ENCODE data around the gene SEPTIN12. TPM values are rescaled to one million over a fixed set of nuclear protein-coding genes. Genes with fewer than 3 reads are reported as not detected.
A peak's percentile ranks its signal among the peaks of the same experiment; 100 is the strongest.

Gene SEPTIN12
- total RNA-seq, 1 donor from 2014 or later = not detected

GRCh38 chr16:4775005-4775404, 13.1 kb downstream of the SEPTIN12 start:
- Mint-ChIP-seq H3K36me3 (ENCODE audit: insufficient read depth) (no peaks in the 10 kb centered on the region), H3K4me3 (ENCODE audit: low read depth) (no peak overlapping the region), H3K4me1 (ENCODE audit: low read depth) (peaks cover 2% of the 10 kb centered on the region), H3K27me3 (no peaks in the 10 kb centered on the region), H3K27ac (no peak overlapping the region), H3K9me3 (ENCODE audit: low read depth) (no peaks in the 10 kb centered on the region)
- DNase-seq (ENCODE audit: low spot score, unreplicated experiment) = no peak
- TF ChIP-seq, protein P1, sequence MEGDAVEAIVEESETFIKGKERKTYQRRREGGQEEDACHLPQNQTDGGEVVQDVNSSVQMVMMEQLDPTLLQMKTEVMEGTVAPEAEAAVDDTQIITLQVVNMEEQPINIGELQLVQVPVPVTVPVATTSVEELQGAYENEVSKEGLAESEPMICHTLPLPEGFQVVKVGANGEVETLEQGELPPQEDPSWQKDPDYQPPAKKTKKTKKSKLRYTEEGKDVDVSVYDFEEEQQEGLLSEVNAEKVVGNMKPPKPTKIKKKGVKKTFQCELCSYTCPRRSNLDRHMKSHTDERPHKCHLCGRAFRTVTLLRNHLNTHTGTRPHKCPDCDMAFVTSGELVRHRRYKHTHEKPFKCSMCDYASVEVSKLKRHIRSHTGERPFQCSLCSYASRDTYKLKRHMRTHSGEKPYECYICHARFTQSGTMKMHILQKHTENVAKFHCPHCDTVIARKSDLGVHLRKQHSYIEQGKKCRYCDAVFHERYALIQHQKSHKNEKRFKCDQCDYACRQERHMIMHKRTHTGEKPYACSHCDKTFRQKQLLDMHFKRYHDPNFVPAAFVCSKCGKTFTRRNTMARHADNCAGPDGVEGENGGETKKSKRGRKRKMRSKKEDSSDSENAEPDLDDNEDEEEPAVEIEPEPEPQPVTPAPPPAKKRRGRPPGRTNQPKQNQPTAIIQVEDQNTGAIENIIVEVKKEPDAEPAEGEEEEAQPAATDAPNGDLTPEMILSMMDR (IDR thresholded peaks at IDR 0.05; ENCODE audit: unreplicated experiment) = no peak

GRCh38 chr16:4772351-4772750, 15.8 kb downstream of the SEPTIN12 start:
- Mint-ChIP-seq H3K4me1 (ENCODE audit: low read depth) (peaks cover 8% of the 10 kb centered on the region), H3K36me3 (ENCODE audit: insufficient read depth) (no peaks in the 10 kb centered on the region), H3K9me3 (ENCODE audit: low read depth) (no peaks in the 10 kb centered on the region), H3K4me3 (ENCODE audit: low read depth) (no peak overlapping the region), H3K27me3 (no peaks in the 10 kb centered on the region), H3K27ac (no peak overlapping the region)
- no peak for DNase-seq (ENCODE audit: low spot score, unreplicated experiment)
- TF ChIP-seq, protein P1 (IDR thresholded peaks at IDR 0.05; ENCODE audit: unreplicated experiment) = no peak

GRCh38 chr16:4771646-4772045, 16.5 kb downstream of the SEPTIN12 start:
- Mint-ChIP-seq H3K27ac (no peak overlapping the region), H3K36me3 (ENCODE audit: insufficient read depth) (no peaks in the 10 kb centered on the region), H3K9me3 (ENCODE audit: low read depth) (no peaks in the 10 kb centered on the region), H3K4me3 (ENCODE audit: low read depth) (no peak overlapping the region), H3K4me1 (ENCODE audit: low read depth) (peaks cover 10% of the 10 kb centered on the region), H3K27me3 (no peaks in the 10 kb centered on the region)
- DNase-seq (ENCODE audit: low spot score, unreplicated experiment) = no peak
- TF ChIP-seq, protein P1 (IDR thresholded peaks at IDR 0.05; ENCODE audit: unreplicated experiment) = no peak

GRCh38 chr16:4769306-4769638, 18.9 kb downstream of the SEPTIN12 start:
- Mint-ChIP-seq H3K27ac (no peak overlapping the region), H3K4me3 (ENCODE audit: low read depth) (peak overlapping the region; percentile 76), H3K36me3 (ENCODE audit: insufficient read depth) (no peaks in the 10 kb centered on the region), H3K4me1 (ENCODE audit: low read depth) (peaks cover 17% of the 10 kb centered on the region), H3K27me3 (no peaks in the 10 kb centered on the region), H3K9me3 (ENCODE audit: low read depth) (no peaks in the 10 kb centered on the region)
- no peak for DNase-seq (ENCODE audit: low spot score, unreplicated experiment)
- TF ChIP-seq, protein P1 (IDR thresholded peaks at IDR 0.05; ENCODE audit: unreplicated experiment) = no peak

GRCh38 chr16:4768549-4769305, 19.4 kb downstream of the SEPTIN12 start:
- no peaks in the 10 kb centered on the region for H3K36me3 Mint-ChIP-seq (ENCODE audit: insufficient read depth)
- H3K4me1 Mint-ChIP-seq (ENCODE audit: low read depth) = peaks cover 15% of the 10 kb centered on the region
- H3K27ac Mint-ChIP-seq = peak overlapping the region; percentile 93
- H3K27me3 Mint-ChIP-seq = no peaks in the 10 kb centered on the region
- DNase-seq (ENCODE audit: low spot score, unreplicated experiment) = peak; percentile 90
- no peaks in the 10 kb centered on the region for H3K9me3 Mint-ChIP-seq (ENCODE audit: low read depth)
- H3K4me3 Mint-ChIP-seq (ENCODE audit: low read depth) = peak overlapping the region; percentile 76
- TF ChIP-seq, protein P1 (IDR thresholded peaks at IDR 0.05; ENCODE audit: unreplicated experiment) = no peak
